ENCODE data around the gene FRMD5. TPM values are rescaled to one million over a fixed set of nuclear protein-coding genes. Genes with fewer than 3 reads are reported as not detected.

The FRMD5 gene
- total RNA-seq, 1 donor from 2014 or later, result not detected

GRCh38 chr15:44084770-44085169 is 110.3 kb downstream of the FRMD5 start:
- no peaks in the 10 kb centered on the region for H3K9me3 Mint-ChIP-seq (ENCODE audit: unreplicated experiment)
- peaks cover 7% of the 10 kb centered on the region for H3K27me3 Mint-ChIP-seq (ENCODE audit: unreplicated experiment)
- H3K27ac Mint-ChIP-seq (ENCODE audit: unreplicated experiment), result no peak overlapping the region
- H3K36me3 Mint-ChIP-seq (ENCODE audit: unreplicated experiment), result no peaks in the 10 kb centered on the region
- DNase-seq (ENCODE audit: extremely low spot score, unreplicated experiment), result no peak
- peaks cover 28% of the 10 kb centered on the region for H3K4me1 Mint-ChIP-seq (ENCODE audit: unreplicated experiment)
- TF ChIP-seq CTCF (IDR thresholded peaks at IDR 0.05), result no peak
- no peak overlapping the region for H3K4me3 Mint-ChIP-seq (ENCODE audit: unreplicated experiment)

- Mint-ChIP-seq H3K9me3 (ENCODE audit: unreplicated experiment) (no peaks in the 10 kb centered on the region), H3K4me1 (ENCODE audit: unreplicated experiment) (peaks cover 28% of the 10 kb centered on the region), H3K36me3 (ENCODE audit: unreplicated experiment) (no peaks in the 10 kb centered on the region), H3K27me3 (ENCODE audit: unreplicated experiment) (peaks cover 9% of the 10 kb centered on the region), H3K4me3 (ENCODE audit: unreplicated experiment) (no peak overlapping the region), H3K27ac (ENCODE audit: unreplicated experiment) (no peak overlapping the region)
- no peak for DNase-seq (ENCODE audit: extremely low spot score, unreplicated experiment)
- no peak for TF ChIP-seq CTCF (IDR thresholded peaks at IDR 0.05)
Measured at GRCh38 chr15:44084171-44084570, 110.9 kb downstream of the FRMD5 start.

GRCh38 chr15:44082558-44083157 is 112.4 kb downstream of the FRMD5 start:
- peaks cover 3% of the 10 kb centered on the region for H3K9me3 Mint-ChIP-seq (ENCODE audit: unreplicated experiment)
- DNase-seq (ENCODE audit: extremely low spot score, unreplicated experiment), result no peak
- H3K4me3 Mint-ChIP-seq (ENCODE audit: unreplicated experiment), result no peak overlapping the region
- H3K36me3 Mint-ChIP-seq (ENCODE audit: unreplicated experiment), result no peaks in the 10 kb centered on the region
- H3K27me3 Mint-ChIP-seq (ENCODE audit: unreplicated experiment), result peaks cover 11% of the 10 kb centered on the region
- TF ChIP-seq CTCF (IDR thresholded peaks at IDR 0.05), result no peak
- H3K27ac Mint-ChIP-seq (ENCODE audit: unreplicated experiment), result peak overlapping the region; percentile 25
- H3K4me1 Mint-ChIP-seq (ENCODE audit: unreplicated experiment), result peaks cover 22% of the 10 kb centered on the region

GRCh38 chr15:44081026-44082013 is 113.8 kb downstream of the FRMD5 start:
- no peak for TF ChIP-seq CTCF (IDR thresholded peaks at IDR 0.05)
- H3K27me3 Mint-ChIP-seq (ENCODE audit: unreplicated experiment), result peaks cover 16% of the 10 kb centered on the region
- H3K4me3 Mint-ChIP-seq (ENCODE audit: unreplicated experiment), result no peak overlapping the region
- no peak for DNase-seq (ENCODE audit: extremely low spot score, unreplicated experiment)
- H3K4me1 Mint-ChIP-seq (ENCODE audit: unreplicated experiment), result peaks cover 21% of the 10 kb centered on the region
- H3K9me3 Mint-ChIP-seq (ENCODE audit: unreplicated experiment), result peaks cover 3% of the 10 kb centered on the region
- H3K27ac Mint-ChIP-seq (ENCODE audit: unreplicated experiment), result no peak overlapping the region
- H3K36me3 Mint-ChIP-seq (ENCODE audit: unreplicated experiment), result no peaks in the 10 kb centered on the region

GRCh38 chr15:44075535-44075934 is 119.5 kb downstream of the FRMD5 start:
- peaks cover 29% of the 10 kb centered on the region for H3K27me3 Mint-ChIP-seq (ENCODE audit: unreplicated experiment)
- no peak for DNase-seq (ENCODE audit: extremely low spot score, unreplicated experiment)
- no peaks in the 10 kb centered on the region for H3K36me3 Mint-ChIP-seq (ENCODE audit: unreplicated experiment)
- H3K9me3 Mint-ChIP-seq (ENCODE audit: unreplicated experiment), result peaks cover 3% of the 10 kb centered on the region
- H3K4me1 Mint-ChIP-seq (ENCODE audit: unreplicated experiment), result peaks cover under 1% of the 10 kb centered on the region
- TF ChIP-seq CTCF (IDR thresholded peaks at IDR 0.05), result no peak
- no peak overlapping the region for H3K27ac Mint-ChIP-seq (ENCODE audit: unreplicated experiment)
- H3K4me3 Mint-ChIP-seq (ENCODE audit: unreplicated experiment), result no peak overlapping the region

Measured in osteocyte (in vitro differentiated cells).